Esophagus muscularis mucosa (tissue), 3 donors: ENCODE data around the gene RPL7A.
"Not testable (repeated sequence)": the region's sequence is repeated elsewhere in the genome, so short reads cannot be mapped to it uniquely, and the experiment has no call there.

Experiments
- CTCF ChIP-seq, 3 experiments: fragments of 200-600 bp in 2 of 3; fragments of 450-650 bp in 1 of 3; sonication (generic) in 2 of 3; IDR thresholded peaks; one replicate each; pipeline ENCODE4 v1.5.1; 2017 to 2019; ENCODE audit warnings: antibody characterized with exemption in 3 of 3, mild to moderate bottlenecking in 2 of 3, moderate library complexity in 1 of 3
- POLR2A ChIP-seq: fragments of 450-650 bp; IDR thresholded peaks from one replicate; pipeline ENCODE4 v1.6.1; 2017; ENCODE audit warnings: antibody characterized with exemption, moderate library complexity, mild to moderate bottlenecking, low read depth
- POLR2AphosphoS5 ChIP-seq, 2 donors: sonication (generic); formaldehyde crosslinking; IDR thresholded peaks; one replicate each; pipeline ENCODE4 v1.6.1; 2017; ENCODE audit warnings: antibody characterized with exemption in 2 of 2

GRCh38 chr9:133392308-133392707, 44.3 kb downstream of the RPL7A start:
- not testable (repeated sequence) for TF ChIP-seq CTCF (IDR thresholded peaks at IDR 0.05); POLR2AphosphoS5 (IDR thresholded peaks at IDR 0.05); POLR2A
